Measurements from ENCODE around the gene PCDHB7. TPM values are rescaled to one million over a fixed set of nuclear protein-coding genes. Genes with fewer than 3 reads are reported as not detected.
"Not testable (repeated sequence)": the region's sequence is repeated elsewhere in the genome, so short reads cannot be mapped to it uniquely, and the experiment has no call there.

PCDHB7 gene
- total RNA-seq, 1 experiment from 2014 or later: not detected

- CTCF ChIA-PET; ATAC-seq; H4K20me1 ChIP-seq (ENCODE audit: insufficient read depth); H3K4me3 ChIP-seq (replicated peaks in 1 of 2; ENCODE audit: low read depth in 1 of 2, low read length in 2 of 2); BruUV-seq (replicated peaks); DNase-seq (ENCODE audit: low read depth, low spot score); H3K9ac ChIP-seq (ENCODE audit: low read length); H3K27me3 ChIP-seq (ENCODE audit: insufficient read depth, low read length); H3K9me3 ChIP-seq (ENCODE audit: control insufficient read depth in 1 of 2, insufficient read depth in 1 of 2, low read depth in 1 of 2, low read length in 2 of 2); intact Hi-C loops (cut with micrococcal nuclease); H3K9me2 ChIP-seq (ENCODE audit: insufficient read depth); H2AFZ ChIP-seq (ENCODE audit: low read depth, low read length, poor library complexity, severe bottlenecking); RAD21 ChIA-PET (ENCODE audit: low non-redundant PET in 1 of 2, low total read pairs in 2 of 2, uncharacterized antibody in 2 of 2, unreplicated experiment in 2 of 2); H3K36me3 ChIP-seq (ENCODE audit: control insufficient read depth in 1 of 2, insufficient read depth in 2 of 2, low read length in 2 of 2); H3K27ac ChIP-seq (ENCODE audit: low read depth, low read length); POLR2A ChIA-PET; H3K4me1 ChIP-seq (ENCODE audit: control insufficient read depth in 1 of 2, insufficient read depth in 2 of 2, low read length in 2 of 2); H3K79me2 ChIP-seq (ENCODE audit: insufficient read depth, low read length); H3K4me2 ChIP-seq (ENCODE audit: low read length): not testable (repeated sequence)
Observed at GRCh38 chr5:141157356-141157755, 15.1 kb upstream of the PCDHB7 start.

DNA sequence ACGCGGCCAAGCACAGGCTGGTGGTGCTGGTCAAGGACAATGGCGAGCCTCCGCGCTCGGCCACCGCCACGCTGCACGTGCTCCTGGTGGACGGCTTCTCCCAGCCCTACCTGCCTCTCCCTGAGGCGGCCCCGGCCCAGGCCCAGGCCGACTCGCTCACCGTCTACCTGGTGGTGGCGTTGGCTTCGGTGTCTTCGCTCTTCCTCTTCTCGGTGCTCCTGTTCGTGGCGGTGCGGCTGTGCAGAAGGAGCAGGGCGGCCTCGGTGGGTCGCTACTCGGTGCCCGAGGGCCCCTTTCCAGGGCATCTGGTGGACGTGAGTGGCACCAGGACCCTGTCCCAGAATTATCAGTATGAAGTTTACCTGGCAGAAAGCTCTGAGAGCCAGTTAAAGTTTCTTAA lies 14.5 kb upstream of the PCDHB7 start:
- intact Hi-C loops (cut with micrococcal nuclease); H3K27me3 ChIP-seq (ENCODE audit: insufficient read depth, low read length); CTCF ChIA-PET; H3K27ac ChIP-seq (ENCODE audit: low read depth, low read length); RAD21 ChIA-PET (ENCODE audit: low non-redundant PET in 1 of 2, low total read pairs in 2 of 2, uncharacterized antibody in 2 of 2, unreplicated experiment in 2 of 2); H3K4me3 ChIP-seq (replicated peaks in 1 of 2; ENCODE audit: low read depth in 1 of 2, low read length in 2 of 2); H3K4me2 ChIP-seq (ENCODE audit: low read length); H3K9me2 ChIP-seq (ENCODE audit: insufficient read depth); H3K9ac ChIP-seq (ENCODE audit: low read length); H2AFZ ChIP-seq (ENCODE audit: low read depth, low read length, poor library complexity, severe bottlenecking); POLR2A ChIA-PET; ATAC-seq; DNase-seq (ENCODE audit: low read depth, low spot score); BruUV-seq (replicated peaks); H3K36me3 ChIP-seq (ENCODE audit: control insufficient read depth in 1 of 2, insufficient read depth in 2 of 2, low read length in 2 of 2); H3K9me3 ChIP-seq (ENCODE audit: control insufficient read depth in 1 of 2, insufficient read depth in 1 of 2, low read depth in 1 of 2, low read length in 2 of 2); H4K20me1 ChIP-seq (ENCODE audit: insufficient read depth); H3K79me2 ChIP-seq (ENCODE audit: insufficient read depth, low read length); H3K4me1 ChIP-seq (ENCODE audit: control insufficient read depth in 1 of 2, insufficient read depth in 2 of 2, low read length in 2 of 2): not testable (repeated sequence)

DNA sequence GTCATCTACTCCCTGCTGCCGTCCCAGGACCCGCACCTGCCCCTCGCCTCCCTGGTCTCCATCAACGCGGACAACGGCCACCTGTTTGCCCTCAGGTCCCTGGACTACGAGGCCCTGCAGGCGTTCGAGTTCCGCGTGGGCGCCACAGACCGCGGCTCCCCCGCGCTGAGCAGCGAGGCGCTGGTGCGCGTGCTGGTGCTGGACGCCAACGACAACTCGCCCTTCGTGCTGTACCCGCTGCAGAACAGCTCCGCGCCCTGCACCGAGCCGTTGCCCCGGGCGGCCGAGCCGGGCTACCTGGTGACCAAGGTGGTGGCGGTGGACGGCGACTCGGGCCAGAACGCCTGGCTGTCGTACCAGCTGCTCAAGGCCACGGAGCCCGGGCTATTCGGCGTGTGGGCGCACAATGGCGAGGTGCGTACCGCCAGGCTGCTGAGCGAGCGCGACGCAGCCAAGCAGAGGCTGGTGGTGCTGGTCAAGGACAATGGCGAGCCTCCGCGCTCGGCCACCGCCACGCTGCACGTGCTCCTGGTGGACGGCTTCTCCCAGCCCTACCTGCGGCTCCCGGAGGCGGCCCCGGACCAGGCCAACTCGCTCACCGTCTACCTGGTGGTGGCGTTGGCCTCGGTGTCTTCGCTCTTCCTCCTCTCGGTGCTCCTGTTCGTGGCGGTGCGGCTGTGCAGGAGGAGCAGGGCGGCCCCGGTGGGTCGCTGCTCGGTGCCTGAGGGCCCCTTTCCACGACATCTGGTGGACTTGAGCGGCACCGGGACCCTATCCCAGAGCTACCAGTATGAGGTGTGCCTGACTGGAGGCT lies 2.1 kb downstream of the PCDHB7 start:
- RAD21 ChIA-PET (ENCODE audit: low non-redundant PET in 1 of 2, low total read pairs in 2 of 2, uncharacterized antibody in 2 of 2, unreplicated experiment in 2 of 2); H3K4me2 ChIP-seq (ENCODE audit: low read length); H3K4me3 ChIP-seq (replicated peaks in 1 of 2; ENCODE audit: low read depth in 1 of 2, low read length in 2 of 2); H3K79me2 ChIP-seq (ENCODE audit: insufficient read depth, low read length); intact Hi-C loops (cut with micrococcal nuclease); H2AFZ ChIP-seq (ENCODE audit: low read depth, low read length, poor library complexity, severe bottlenecking); CTCF ChIA-PET; H3K27ac ChIP-seq (ENCODE audit: low read depth, low read length); ATAC-seq; POLR2A ChIA-PET; DNase-seq (ENCODE audit: low read depth, low spot score); H3K9ac ChIP-seq (ENCODE audit: low read length); H4K20me1 ChIP-seq (ENCODE audit: insufficient read depth); H3K9me2 ChIP-seq (ENCODE audit: insufficient read depth); H3K4me1 ChIP-seq (ENCODE audit: control insufficient read depth in 1 of 2, insufficient read depth in 2 of 2, low read length in 2 of 2); H3K27me3 ChIP-seq (ENCODE audit: insufficient read depth, low read length); H3K36me3 ChIP-seq (ENCODE audit: control insufficient read depth in 1 of 2, insufficient read depth in 2 of 2, low read length in 2 of 2); BruUV-seq (replicated peaks): not testable (repeated sequence)
- peaks cover 0 to 10% of the 10 kb centered on the region in 2 experiments; a peak in 3 of 4 replicates for H3K9me3 ChIP-seq (ENCODE audit: control insufficient read depth in 1 of 2, insufficient read depth in 1 of 2, low read depth in 1 of 2, low read length in 2 of 2)
